CD4-positive, alpha-beta T cell treated with Interleukin-21 for 1 hour (primary cell): Measurements from ENCODE around the gene DMXL1.

ENCODE experiments used
- DNase-seq: peaks from one replicate; pipeline ENCODE4 v3.0.0-alpha.2; 2020

Gene DMXL1

DNA sequence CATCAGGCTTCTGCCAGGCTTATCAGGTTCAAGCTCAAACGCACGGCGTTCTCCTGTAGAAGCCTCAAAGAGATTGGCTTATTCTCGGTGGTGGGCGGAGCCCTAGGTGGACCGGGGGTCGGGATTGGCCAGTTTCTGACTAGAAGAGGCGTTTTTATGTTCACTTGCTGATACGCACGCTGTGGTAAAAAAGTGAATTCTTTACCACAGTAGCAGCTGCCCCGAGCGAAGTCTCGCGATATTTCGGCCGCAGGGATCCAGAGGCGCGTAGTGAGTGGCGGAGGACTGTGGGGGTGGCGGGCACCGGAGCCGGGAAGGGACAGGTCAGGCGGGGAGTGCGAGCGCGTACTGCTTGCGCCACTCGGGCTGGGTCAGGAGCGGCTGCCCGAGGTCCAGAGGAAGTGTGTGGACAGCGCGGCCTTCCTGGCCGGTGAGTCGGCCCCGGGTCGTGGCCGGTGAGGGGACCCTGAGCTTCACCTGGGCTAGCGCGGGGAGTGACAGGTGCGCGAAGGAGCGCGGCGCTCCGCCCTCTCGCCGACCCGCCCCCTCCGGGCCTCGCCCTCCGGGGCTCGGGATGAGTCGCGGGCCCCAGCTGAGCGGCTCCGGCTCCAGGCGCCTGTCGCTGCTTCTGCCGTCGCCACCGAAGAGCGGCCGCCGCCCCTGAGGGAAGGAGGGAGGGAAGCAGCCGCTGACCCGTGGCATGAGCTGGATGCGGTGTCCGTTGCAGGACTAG, at the start of gene DMXL1:
DMXL1 (plus strand) TSS at position 260 of the 733 bp plus-strand sequence. CDS start 483 bp downstream, outside the sequence.
- peak; percentile 99 for DNase-seq

DNA sequence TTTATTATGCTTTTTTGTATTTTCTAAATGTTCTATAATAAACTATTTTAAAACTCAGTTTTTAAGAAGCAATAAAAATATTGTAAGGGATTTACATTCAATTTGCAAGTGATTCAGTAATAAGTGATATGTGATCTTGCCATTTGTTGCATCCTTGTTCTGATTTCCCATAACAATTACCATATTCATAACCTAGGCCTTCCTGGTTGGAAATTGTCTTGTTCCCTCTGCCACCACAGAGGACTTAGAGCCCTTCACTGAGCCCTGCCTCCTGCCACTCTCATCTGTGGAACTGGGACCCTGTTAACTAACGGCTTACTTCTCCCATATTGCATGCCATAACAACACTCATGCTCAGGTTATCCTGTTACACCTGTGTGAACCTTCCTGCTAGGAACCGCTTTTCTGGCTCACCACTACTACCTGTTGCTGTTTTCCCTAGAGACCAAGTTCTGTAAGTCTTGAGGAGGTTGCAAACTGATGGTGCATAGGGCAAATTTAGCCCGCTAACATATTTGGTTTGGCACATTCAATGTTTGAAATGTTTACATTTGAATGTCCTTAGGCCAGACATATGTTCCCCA, 49.6 kb upstream of the DMXL1 start:
- no peak for DNase-seq

DNA sequence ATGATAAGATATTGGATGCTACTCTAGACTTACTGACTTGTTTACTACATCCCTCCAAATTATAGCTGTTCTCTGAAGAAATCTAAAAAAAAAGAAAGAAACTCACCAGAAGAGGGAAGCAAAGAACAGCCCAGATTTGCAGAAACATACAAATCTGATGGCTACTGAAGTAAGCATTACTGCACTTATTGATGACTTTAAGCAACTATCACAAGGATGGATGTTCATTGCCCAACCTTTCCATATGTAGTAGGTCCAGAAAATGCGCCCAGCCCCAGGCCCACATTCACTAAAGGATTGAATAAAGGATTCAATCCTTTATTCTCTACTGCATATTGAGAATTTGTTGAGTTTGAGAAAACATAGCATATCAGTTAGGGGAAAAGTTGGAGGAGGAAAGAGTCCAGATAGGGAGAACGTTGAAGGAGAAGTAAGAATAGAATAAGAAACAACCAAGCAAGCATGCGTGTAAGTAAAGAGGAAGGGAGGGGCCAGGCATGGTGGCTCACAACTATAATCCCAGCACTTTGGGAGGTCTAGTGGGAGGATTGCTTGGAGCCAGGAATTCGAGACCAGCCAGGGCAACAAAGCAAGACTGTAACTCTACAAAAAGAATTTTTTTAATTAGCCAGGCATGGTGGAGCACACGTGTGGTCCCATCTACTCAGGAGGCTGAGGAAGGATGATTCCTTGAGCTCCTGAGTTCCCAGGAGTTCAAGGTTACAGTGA, 48.7 kb upstream of the DMXL1 start:
- peak; percentile 41 for DNase-seq

DNA sequence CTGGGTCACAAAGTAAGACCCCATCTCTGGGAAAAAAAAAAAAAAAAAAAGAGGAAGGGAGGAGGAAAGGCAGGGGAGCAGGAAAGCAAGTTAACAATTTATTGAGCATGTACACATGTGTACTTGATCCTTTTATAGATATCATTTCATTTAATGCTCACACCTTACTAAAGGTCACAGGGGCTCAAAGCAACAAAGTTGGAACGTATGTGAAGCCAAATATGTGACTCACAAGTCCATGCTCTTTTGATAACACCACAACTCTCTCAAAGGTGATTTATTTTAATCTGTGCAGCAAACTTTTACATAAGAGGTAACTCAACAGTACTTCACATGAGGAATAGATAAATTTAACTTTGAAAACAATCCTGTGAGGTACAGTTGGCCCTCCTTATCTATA, 48.1 kb upstream of the DMXL1 start:
- no peak for DNase-seq

DNA sequence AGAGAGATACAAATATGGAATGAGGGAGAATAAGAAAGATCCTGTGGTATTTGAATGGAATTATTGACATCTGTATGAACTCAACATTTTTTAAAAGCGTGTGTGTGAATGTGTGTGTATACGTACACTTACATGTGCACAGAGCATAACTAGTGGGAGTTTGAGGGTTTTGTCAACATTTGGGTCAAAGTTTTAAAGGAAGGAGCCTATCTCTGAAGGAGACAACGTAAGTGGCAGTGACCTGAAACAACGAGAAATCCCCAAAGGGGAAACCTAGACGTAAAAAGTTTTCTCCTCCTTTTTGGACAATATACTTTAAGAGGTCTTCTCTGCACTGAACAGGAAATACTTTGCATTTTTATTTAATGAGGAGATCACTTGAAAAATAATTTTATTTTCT, 42.3 kb upstream of the DMXL1 start:
- no peak for DNase-seq

DNA sequence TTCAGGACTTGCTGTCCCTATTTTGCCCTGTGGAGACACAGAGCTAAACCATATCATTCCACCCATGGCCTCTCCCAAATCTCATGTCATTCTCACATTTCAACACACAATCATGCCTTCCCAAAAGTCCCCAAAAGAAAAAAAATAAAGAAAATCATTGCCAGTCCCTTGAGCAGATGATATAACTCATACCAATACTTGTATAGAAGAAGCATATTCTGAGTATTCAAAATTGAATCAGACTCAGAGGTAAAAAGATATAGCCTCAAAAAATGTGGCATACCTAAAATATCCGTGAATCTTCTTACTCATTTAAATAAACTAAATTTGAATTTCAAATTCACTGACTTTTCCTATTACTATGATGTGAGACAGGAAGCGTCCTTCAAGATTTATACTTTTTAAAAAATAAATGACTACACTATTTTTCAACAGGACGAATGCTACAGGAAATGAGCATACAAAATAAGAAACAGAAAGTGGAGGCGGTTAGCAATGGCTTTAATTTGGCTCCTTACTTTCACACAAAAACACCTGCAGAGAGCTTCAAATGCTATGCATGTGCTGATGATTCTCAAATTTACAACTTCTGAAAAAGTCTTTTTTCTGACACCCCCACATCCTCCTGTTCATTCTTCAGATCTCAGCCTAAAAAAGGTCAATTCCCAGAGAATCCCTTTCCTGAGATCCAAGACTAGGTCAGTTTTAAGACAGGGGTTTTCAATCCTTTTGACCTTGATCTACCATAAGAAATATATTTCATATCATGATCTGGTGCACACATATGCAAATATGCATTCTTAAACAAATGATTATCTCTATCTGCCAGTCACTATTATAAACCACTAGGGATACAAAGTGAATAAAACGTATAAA, 39.6 kb upstream of the DMXL1 start:
- peak; percentile 19 for DNase-seq

- DNase-seq: no peak
These were observed 39.0 kb upstream of the DMXL1 start for GRCh38 chr5:119031905-119032304.

- DNase-seq: no peak
These were observed 38.2 kb upstream of the DMXL1 start for GRCh38 chr5:119032656-119033055.

DNA sequence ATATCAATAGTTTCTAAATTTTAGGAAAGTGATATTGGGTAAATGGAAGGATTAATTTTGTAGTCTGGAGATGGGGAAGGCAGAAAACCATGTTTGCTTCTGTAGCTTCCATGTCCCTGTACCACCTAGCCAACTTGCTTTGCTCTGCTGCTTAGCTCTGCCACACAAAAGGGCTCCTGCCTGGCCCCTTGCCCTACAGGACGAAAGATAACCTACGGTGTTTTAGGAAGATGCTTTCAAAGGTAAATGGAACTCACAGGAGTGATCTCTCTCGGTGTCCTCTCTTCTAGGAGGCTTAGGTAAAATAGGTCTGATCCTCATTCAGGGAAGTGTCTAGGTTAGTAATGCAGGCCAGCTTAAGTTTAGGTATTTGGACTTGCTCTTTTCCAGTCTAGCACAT, 37.8 kb upstream of the DMXL1 start:
- no peak for DNase-seq

DNA sequence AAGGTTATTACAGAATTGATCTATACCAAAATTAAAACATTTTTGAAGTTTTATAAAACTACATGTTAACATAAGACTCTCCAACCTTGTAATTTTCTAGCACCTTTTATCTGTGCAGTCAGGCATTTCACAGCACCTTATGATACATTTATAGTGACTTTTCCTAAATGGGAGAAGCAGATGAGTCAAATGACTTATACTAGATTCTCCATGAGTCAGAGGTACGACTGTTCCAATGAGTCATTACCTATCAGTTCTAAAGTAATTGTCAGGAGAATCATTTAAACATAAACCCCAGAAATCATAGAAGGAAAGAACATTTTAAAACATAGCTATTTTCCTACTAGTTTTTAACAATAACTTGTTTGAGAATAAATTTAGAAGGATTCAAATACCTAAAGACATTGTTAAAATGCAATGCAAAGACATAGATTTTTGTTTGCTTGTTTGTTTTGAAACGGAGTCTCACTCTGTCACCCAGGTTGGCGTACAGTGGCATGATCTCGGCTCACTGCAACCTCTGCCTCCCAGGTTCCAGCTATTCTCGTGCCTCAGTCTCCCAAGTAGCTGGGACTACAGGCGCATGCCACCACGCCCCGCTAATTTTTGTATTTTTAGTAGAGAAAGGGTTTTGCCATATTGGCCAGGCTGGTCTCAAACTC, 34.7 kb upstream of the DMXL1 start:
- DNase-seq: no peak

DNA sequence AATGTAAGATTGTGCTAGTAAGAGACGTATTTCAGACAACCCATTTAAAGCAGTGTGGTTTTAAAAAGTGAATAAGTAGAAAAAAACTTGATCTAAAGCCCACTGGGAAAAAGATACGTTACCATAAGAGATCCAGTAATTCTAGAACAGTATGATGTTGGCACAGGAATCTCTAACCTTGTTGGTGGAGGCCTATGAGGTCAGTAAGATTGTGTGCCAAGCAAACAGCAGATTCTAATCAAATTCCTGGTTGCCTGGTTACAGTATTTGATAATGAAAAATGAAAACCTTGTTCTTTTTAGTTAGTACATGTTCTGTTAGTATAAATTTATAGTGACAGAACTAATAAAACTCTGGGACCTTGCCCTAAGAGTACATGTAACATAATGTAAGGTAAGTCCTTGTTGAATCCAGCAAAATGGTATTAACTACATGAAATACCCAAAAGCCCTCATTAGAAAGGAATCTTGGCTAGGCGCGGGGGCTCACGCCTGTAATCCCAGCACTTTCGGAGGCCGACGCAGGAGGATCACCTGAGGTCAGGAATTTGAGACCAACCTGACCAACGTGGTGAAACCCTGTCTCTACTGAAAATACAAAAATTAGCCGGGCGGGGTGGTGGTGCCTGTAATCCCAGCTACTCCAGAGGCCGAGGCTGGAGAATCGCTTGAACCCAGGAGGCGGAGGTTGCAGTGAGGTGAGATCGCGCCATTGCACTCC, 33.2 kb upstream of the DMXL1 start:
- no peak for DNase-seq

DNA sequence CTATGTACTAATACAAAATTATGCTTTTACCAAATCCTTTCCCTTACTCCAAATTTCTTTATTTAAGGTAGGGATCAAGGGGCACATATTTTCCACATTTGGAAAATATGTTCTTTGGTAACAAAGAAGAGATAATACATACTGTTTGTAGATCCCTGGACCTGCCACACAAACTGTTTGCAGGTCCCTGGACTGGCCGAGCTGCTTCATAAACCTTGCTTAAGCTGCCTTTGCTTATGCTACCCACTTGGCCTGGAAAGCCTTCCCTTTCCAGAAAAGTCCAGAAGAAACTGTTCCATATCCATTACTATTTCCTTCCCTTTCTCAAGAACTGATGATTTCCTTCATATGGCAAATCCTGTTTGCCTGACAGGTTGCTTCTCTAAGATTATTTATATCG, 22.6 kb upstream of the DMXL1 start:
- DNase-seq: no peak

DNA sequence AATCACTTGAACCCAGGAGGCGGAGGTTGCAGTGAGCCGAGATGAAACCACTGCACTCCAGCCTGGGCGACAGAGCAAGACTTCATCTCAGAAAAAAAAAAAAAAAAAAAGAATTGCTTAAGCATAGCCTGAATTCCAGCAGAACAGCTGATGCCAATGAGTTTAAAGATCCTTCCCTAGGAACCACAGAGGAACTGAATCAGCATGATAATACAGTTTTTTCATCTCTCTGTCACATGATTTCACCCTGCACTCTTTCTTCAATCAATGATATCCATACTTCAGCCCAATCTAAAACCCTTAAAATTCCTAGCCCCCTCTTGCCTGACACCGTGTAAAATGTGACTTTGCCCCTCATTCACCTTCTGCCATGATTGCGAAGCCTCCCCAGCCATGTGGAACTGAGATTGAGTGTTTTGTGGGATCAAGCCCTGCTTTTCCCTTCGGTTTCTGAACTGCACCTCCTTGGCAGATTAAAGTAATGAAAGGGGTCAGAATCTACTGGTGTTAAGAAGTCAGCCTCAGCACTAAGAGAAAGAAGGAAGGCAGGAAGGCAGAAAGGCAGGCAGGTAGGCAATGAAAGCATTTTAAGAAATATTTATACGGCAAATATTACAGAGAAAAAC, 20.9 kb upstream of the DMXL1 start:
- DNase-seq: no peak

DNA sequence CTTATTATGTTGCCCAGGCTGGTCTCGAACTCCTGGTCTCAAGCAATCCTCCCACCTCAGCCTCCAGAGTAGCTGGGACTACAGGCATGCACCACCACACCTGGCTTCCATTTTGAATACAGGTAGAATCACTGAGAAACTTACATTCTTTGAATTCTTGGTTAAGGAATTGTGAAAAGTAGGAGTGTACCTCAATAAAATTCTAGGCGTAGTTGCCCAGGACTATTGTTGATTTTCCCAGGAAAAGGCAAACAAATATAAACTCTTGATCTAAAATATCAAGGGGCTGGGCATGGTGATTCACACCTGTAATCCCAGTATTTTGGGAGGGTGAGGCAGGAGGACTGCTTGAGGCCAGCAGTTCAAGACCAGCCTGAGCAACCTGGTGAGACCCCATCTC, 16.8 kb upstream of the DMXL1 start:
- no peak for DNase-seq

GRCh38 chr5:119055294-119055693, 15.6 kb upstream of the DMXL1 start:
- DNase-seq: no peak

DNA sequence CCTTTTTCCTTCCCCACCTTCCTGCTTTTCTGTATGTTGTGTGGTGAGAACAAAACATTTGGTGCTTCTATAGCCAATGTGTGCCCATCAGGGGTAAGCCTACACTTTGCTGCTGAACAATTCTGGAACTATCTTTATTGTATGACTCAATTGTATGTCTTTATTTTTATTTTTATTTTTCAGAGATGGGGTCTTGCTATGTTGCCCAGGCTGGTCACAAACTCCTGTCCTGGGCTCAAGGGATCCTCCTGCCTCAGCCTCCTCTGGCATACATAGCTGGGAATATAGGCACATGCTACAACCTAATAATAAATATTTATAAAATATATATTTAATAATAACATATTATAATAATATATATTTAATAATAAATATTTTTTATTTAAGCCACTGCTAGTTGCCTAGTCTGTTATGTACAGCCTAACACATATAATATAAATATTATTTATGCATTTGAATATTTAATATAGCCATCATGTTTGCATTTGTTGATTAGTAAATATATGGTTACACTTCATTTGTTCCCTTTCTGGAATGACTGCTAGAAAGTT, 11.8 kb upstream of the DMXL1 start:
- DNase-seq: no peak

GRCh38 chr5:119059740-119060255, 11.1 kb upstream of the DMXL1 start:
- no peak for DNase-seq

DNA sequence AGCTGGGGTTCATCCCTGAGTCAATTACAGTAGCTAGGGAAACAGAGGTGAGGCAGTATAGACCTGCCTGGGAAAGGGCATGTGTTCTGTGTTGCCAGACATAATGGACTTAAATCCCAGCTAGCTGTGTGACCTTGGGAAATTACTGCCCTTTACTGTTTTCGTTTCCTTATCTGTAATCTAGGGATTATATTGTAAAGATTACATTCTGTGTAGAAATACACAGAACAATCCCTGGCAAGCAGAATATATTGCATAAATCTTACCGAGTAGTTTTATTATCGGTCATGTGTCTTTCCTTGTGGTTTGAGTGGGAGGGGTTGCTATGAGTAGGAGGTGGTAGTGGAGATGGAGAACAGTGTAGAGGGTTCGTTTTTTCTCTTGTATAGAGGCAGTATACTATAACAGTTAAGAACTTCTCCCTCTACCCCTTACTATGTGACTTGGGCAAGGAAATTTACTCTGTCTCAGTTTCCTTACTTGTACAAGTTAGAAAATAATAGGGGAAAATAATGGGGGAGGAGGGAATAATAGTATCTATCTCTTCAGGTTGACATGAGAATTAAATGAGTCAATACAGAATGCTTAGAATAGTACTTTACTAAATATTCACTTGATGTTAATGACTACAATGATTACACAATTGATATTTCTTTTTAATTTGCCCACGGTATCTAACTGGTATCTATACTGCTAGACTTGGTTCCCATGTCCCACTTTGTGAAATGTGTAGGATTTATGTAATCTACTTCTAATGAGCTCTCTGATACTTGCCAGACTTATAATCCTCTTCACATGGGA, 7.1 kb upstream of the DMXL1 start:
- DNase-seq: no peak

- no peak for DNase-seq
These were observed 3.4 kb upstream of the DMXL1 start for GRCh38 chr5:119067450-119067849.

DNA sequence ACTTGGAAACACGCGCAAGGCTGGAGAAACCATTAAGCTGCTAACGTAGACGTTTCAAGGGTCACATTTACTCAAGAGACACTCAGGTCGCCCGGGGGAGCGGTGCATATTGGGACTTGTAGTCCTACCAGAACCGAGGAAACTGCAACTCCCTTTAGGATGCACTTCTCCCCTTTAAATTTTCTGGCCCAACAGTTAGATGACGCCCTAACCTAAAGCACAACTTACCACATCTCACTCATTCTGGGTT, 384 bp upstream of the DMXL1 start:
- no peak for DNase-seq
